Measurements from ENCODE around the gene SERPINE1. TPM values are rescaled to one million over a fixed set of nuclear protein-coding genes. Genes with fewer than 3 reads are reported as not detected.

SERPINE1 gene
- total and polyA plus RNA-seq, 2 donors (not counting 1 experiment from before 2014, with no cell fraction given), result 167 to 1,153 TPM

DNA sequence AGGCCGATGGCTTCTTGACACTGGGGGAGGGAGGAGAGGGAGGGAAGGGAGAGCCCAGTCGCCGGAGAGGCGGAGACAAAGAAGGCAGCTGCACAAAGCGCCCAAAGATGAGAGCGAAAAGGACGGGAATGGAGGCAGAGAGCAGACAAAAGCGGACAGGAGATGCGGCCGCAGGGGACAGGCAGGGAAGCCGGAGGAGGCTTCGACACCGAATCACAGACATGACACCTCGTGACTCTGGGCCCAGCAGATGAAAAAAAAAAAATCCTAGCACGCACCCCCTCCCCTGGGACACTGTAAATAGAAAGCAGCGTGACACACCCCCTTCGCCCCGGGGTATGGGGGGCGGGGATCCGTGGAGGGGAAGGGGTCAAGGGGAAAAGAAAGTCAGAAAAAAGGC lies 52.2 kb downstream of the SERPINE1 start:
- Histone ChIP-seq H3K9ac (ENCODE audit: insufficient read depth, low read length) (no peak overlapping the region), H3K27ac (ENCODE audit: insufficient read depth, low read length) (no peak overlapping the region), H3K79me2 (ENCODE audit: control insufficient read depth, insufficient read depth, low read length) (no peaks in the 10 kb centered on the region), H4K20me1 (ENCODE audit: control insufficient read depth, extremely low read depth, insufficient read depth, low read length) (no peaks in the 10 kb centered on the region), H3K4me2 (ENCODE audit: extremely low read depth, insufficient read depth, low read length) (peak overlapping the region; percentile 25), H3K36me3 (ENCODE audit: control insufficient read depth, insufficient read depth, low read length) (no peaks in the 10 kb centered on the region), H2AFZ (ENCODE audit: low read length) (no peak overlapping the region), H3K27me3 (ENCODE audit: control insufficient read depth, insufficient read depth, low read length) (peaks cover 57% of the 10 kb centered on the region), H3K4me3 (replicated peaks in 1 of 4; ENCODE audit: control extremely low read depth in 1 of 4, insufficient read depth in 1 of 4, low read depth in 3 of 4, low read length in 4 of 4) (no peak overlapping the region), H3K4me1 (ENCODE audit: control insufficient read depth, extremely low read depth, insufficient read depth, low read length) (no peaks in the 10 kb centered on the region), H3K9me3 (ENCODE audit: control insufficient read depth, insufficient read depth, low read depth, low read length) (no peaks in the 10 kb centered on the region)
- DNase-seq (ENCODE audit: low read depth in 2 of 2), result no peak
- peak; percentile 92 for TF ChIP-seq EZH2 (IDR thresholded peaks at IDR 0.05; ENCODE audit: low read length, missing control alignments)
- TF ChIP-seq, protein P1, sequence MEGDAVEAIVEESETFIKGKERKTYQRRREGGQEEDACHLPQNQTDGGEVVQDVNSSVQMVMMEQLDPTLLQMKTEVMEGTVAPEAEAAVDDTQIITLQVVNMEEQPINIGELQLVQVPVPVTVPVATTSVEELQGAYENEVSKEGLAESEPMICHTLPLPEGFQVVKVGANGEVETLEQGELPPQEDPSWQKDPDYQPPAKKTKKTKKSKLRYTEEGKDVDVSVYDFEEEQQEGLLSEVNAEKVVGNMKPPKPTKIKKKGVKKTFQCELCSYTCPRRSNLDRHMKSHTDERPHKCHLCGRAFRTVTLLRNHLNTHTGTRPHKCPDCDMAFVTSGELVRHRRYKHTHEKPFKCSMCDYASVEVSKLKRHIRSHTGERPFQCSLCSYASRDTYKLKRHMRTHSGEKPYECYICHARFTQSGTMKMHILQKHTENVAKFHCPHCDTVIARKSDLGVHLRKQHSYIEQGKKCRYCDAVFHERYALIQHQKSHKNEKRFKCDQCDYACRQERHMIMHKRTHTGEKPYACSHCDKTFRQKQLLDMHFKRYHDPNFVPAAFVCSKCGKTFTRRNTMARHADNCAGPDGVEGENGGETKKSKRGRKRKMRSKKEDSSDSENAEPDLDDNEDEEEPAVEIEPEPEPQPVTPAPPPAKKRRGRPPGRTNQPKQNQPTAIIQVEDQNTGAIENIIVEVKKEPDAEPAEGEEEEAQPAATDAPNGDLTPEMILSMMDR (conservative IDR thresholded peaks at IDR 0.05 in 1 of 2, IDR thresholded peaks at IDR 0.05 in 1 of 2; ENCODE audit: low read depth in 1 of 2, low read length in 2 of 2), result no peak

DNA sequence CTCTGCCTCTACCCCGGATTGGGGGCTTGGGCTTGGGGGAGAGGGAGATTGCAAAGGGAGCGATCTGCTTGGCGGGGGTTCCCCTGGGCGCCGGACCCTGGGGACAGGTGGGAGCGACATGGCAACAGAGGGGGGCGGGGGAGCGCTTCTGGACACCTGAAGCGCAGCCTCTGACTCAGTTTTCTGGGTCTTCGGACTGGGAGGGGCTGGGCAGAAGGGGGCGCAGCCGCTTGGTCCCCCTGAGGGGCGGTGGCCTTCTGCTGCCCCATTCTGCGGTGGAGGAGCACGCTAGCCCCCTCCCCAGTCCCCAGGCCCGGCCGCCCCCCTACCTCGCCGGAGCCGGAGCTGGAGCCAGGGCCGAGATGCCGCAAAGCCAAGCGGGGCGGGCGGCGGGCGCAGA lies 52.8 kb downstream of the SERPINE1 start:
- peaks cover 52% of the 10 kb centered on the region for H3K27me3 ChIP-seq (ENCODE audit: control insufficient read depth, insufficient read depth, low read length)
- TF ChIP-seq EZH2 (IDR thresholded peaks at IDR 0.05; ENCODE audit: low read length, missing control alignments), result no peak
- TF ChIP-seq, protein P1 (conservative IDR thresholded peaks at IDR 0.05 in 1 of 2, IDR thresholded peaks at IDR 0.05 in 1 of 2; ENCODE audit: low read depth in 1 of 2, low read length in 2 of 2), result no peak
- no peak overlapping the region for H2AFZ ChIP-seq (ENCODE audit: low read length)

DNA sequence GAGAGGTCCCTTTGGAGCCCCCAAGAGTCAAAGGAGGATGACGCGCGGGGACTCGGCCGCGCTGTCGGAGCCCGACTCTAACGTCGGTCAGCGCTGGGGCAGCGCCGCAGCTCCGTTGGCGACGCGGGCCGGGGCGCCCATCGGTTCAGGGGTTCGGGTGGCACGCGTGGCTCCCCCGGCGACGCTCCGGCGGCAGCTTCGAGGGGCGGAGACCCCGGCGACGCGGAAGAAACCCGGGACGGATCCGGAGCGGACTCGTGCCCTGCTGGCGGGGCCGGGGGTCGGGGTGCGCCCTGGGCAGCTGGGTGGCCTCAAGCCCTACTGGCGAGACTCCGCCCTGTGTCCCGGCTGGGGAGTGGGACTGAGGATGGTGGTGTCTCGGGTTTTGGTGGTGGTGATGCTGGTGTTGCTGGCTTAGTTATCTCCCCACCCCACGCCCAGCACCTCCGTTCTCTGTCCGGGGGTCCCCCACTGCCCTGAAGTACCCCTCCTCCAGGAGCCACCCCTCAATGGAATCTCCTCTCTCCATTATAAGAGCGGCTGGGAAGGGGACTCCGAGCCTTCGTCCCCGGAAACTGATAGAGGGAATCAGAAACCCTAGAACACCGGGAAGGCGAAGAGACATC lies 53.3 kb downstream of the SERPINE1 start, which contains the start of gene NAT16:
Gene NAT16 (minus strand): TSS at position 164 of the 626 bp plus-strand sequence. CDS start 5,486 bp downstream, outside the sequence.
- Histone ChIP-seq H3K79me2 (ENCODE audit: control insufficient read depth, insufficient read depth, low read length) (no peaks in the 10 kb centered on the region), H2AFZ (ENCODE audit: low read length) (no peak within 1 kb of the TSS), H3K9me3 (ENCODE audit: control insufficient read depth, insufficient read depth, low read depth, low read length) (no peaks in the 10 kb centered on the region), H4K20me1 (ENCODE audit: control insufficient read depth, extremely low read depth, insufficient read depth, low read length) (no peaks in the 10 kb centered on the region), H3K4me1 (ENCODE audit: control insufficient read depth, extremely low read depth, insufficient read depth, low read length) (no peaks in the 10 kb centered on the region), H3K4me3 (replicated peaks in 1 of 4; ENCODE audit: control extremely low read depth in 1 of 4, insufficient read depth in 1 of 4, low read depth in 3 of 4, low read length in 4 of 4) (no peak within 1 kb of the TSS), H3K27me3 (ENCODE audit: control insufficient read depth, insufficient read depth, low read length) (peaks cover 52% of the 10 kb centered on the region), H3K36me3 (ENCODE audit: control insufficient read depth, insufficient read depth, low read length) (no peaks in the 10 kb centered on the region), H3K9ac (ENCODE audit: insufficient read depth, low read length) (no peak within 1 kb of the TSS), H3K4me2 (ENCODE audit: extremely low read depth, insufficient read depth, low read length) (peak within 1 kb of the TSS; percentile 25), H3K27ac (ENCODE audit: insufficient read depth, low read length) (no peak within 1 kb of the TSS)
- TF ChIP-seq, protein P1 (conservative IDR thresholded peaks at IDR 0.05 in 1 of 2, IDR thresholded peaks at IDR 0.05 in 1 of 2; ENCODE audit: low read depth in 1 of 2, low read length in 2 of 2), result no peak
- TF ChIP-seq EZH2 (IDR thresholded peaks at IDR 0.05; ENCODE audit: low read length, missing control alignments), result peak; percentile 92
- no peak for DNase-seq (ENCODE audit: low read depth in 2 of 2)

More for the DNA sequence above, 52.8 kb downstream of the SERPINE1 start:
- H3K9me3 ChIP-seq (ENCODE audit: control insufficient read depth, insufficient read depth, low read depth, low read length), result no peaks in the 10 kb centered on the region
- H3K4me3 ChIP-seq (replicated peaks in 1 of 4; ENCODE audit: control extremely low read depth in 1 of 4, insufficient read depth in 1 of 4, low read depth in 3 of 4, low read length in 4 of 4), result no peak overlapping the region
- DNase-seq (ENCODE audit: low read depth in 2 of 2), result no peak
- H4K20me1 ChIP-seq (ENCODE audit: control insufficient read depth, extremely low read depth, insufficient read depth, low read length), result no peaks in the 10 kb centered on the region
- H3K4me1 ChIP-seq (ENCODE audit: control insufficient read depth, extremely low read depth, insufficient read depth, low read length), result no peaks in the 10 kb centered on the region
- no peak overlapping the region for H3K9ac ChIP-seq (ENCODE audit: insufficient read depth, low read length)
- H3K79me2 ChIP-seq (ENCODE audit: control insufficient read depth, insufficient read depth, low read length), result no peaks in the 10 kb centered on the region
- H3K36me3 ChIP-seq (ENCODE audit: control insufficient read depth, insufficient read depth, low read length), result no peaks in the 10 kb centered on the region
- no peak overlapping the region for H3K27ac ChIP-seq (ENCODE audit: insufficient read depth, low read length)
- H3K4me2 ChIP-seq (ENCODE audit: extremely low read depth, insufficient read depth, low read length), result no peak overlapping the region
